ENCODE results near the gene TXNDC17. TPM values are rescaled to one million over a fixed set of nuclear protein-coding genes. Genes with fewer than 3 reads are reported as not detected.

TXNDC17 gene
- total and polyA plus RNA-seq, 9 of the 15 experiments (the other 6 are each of a cell fraction or from before 2014, with no cell fraction given) = 108 to 759 (median 179) TPM

- TF ChIP-seq TCF7 (IDR thresholded peaks at IDR 0.05; ENCODE audit: borderline replicate concordance) = no peak
- TF ChIP-seq RBM25 (IDR thresholded peaks at IDR 0.05; ENCODE audit: low read depth, low read length, severe bottlenecking) = peak; percentile 79
- TF ChIP-seq MAFK (IDR thresholded peaks at IDR 0.05; ENCODE audit: low read length) = peak; percentile 58; the same call in 1 of the 2 replicates
- no peak for TF ChIP-seq EGR1 (conservative IDR thresholded peaks at IDR 0.05)
- no peak for TF ChIP-seq CAMTA2 (CRISPR knock-in tag; conservative IDR thresholded peaks at IDR 0.05)
- TF ChIP-seq RB1 (IDR thresholded peaks at IDR 0.05; ENCODE audit: low read depth) = no peak
- no peak for TF ChIP-seq ZNF668 (CRISPR knock-in tag; IDR thresholded peaks at IDR 0.05)
- no peak for TF ChIP-seq RFX7 (CRISPR knock-in tag; IDR thresholded peaks at IDR 0.05)
- no peak for TF ChIP-seq HOXB6 (CRISPR knock-in tag; IDR thresholded peaks at IDR 0.05; ENCODE audit: borderline replicate concordance)
- TF ChIP-seq MAFF (IDR thresholded peaks at IDR 0.05; ENCODE audit: low read length) = peak; percentile 68
- TF ChIP-seq NKRF (IDR thresholded peaks at IDR 0.05; ENCODE audit: borderline replicate concordance) = no peak
- no peak for TF ChIP-seq RCOR1 (IDR thresholded peaks at IDR 0.05; ENCODE audit: borderline replicate concordance in 1 of 2, low read depth in 2 of 2, low read length in 2 of 2)
- TF ChIP-seq C11orf30 (IDR thresholded peaks at IDR 0.05; ENCODE audit: low read depth) = peak; percentile 69
- TF ChIP-seq KLF13 (tag; IDR thresholded peaks at IDR 0.05; ENCODE audit: borderline replicate concordance, low read depth) = no peak
- no peak for TF ChIP-seq CHCHD3 (CRISPR knock-in tag; IDR thresholded peaks at IDR 0.05)
- peak; percentile 71; the same call in 1 of the 2 replicates for TF ChIP-seq NFE2L1 (tag; IDR thresholded peaks at IDR 0.05; ENCODE audit: borderline replicate concordance, low read depth)
- no peak for TF ChIP-seq ZNF311 (CRISPR knock-in tag; IDR thresholded peaks at IDR 0.05)
- no peak for TF ChIP-seq CREB3 (tag; conservative IDR thresholded peaks at IDR 0.05; ENCODE audit: low read depth)
- no peak for TF ChIP-seq NEUROD1 (IDR thresholded peaks at IDR 0.05; ENCODE audit: borderline replicate concordance, low read depth, low read length, partially characterized antibody)
- no peak for TF ChIP-seq TEAD2 (tag; IDR thresholded peaks at IDR 0.05)
- no peak for TF ChIP-seq HLTF (IDR thresholded peaks at IDR 0.05)
- TF ChIP-seq EWSR1 (IDR thresholded peaks at IDR 0.05; ENCODE audit: borderline replicate concordance, low read depth, partially characterized antibody) = no peak
- no peak for TF ChIP-seq ZNF561 (CRISPR knock-in tag; conservative IDR thresholded peaks at IDR 0.05)
- TF ChIP-seq ZNF121 (CRISPR knock-in tag; conservative IDR thresholded peaks at IDR 0.05) = no peak
- TF ChIP-seq ZFP36 (IDR thresholded peaks at IDR 0.05; ENCODE audit: low read depth, low read length, partially characterized antibody) = peak; percentile 76
- peak; percentile 78 for TF ChIP-seq ZNF316 (IDR thresholded peaks at IDR 0.05)
Measured at GRCh38 chr17:6633263-6633662, 7.6 kb upstream of the TXNDC17 start (continued).

Measured in K562 (cell line).